HepG2 (cell line): ENCODE measurements around the gene ZFP69B. TPM values are rescaled to one million over a fixed set of nuclear protein-coding genes. Genes with fewer than 3 reads are reported as not detected.

ENCODE experiments used
- ATAC-seq: fragments of 200-7000 bp; cut with Tn5 transposase; 3 replicates; pipeline ENCODE4 v1.9.1; 2020; ENCODE audit warnings: mild to moderate bottlenecking, moderate library complexity
- BruUV-seq: library from RNA; stranded (reverse); fragments of 400-500 nt; replicated peaks from 2 replicates; lab custom pipeline; 2021; lab: Mats Ljungman, UMichigan
- CTCF ChIA-PET: fragments of 300-600 bp; formaldehyde crosslinking; extraction: SDS; loops from one replicate; lab custom pipeline; 2021; ENCODE audit warnings: low total read pairs, inconsistent platforms, low intra/inter-chr PET ratio; lab: Yijun Ruan, JAX
- POLR2A ChIA-PET: fragments of 350-600 bp; sonication (Branson Sonifier 250); formaldehyde crosslinking; loops from one replicate; lab custom pipeline; 2020; ENCODE audit warnings: antibody characterized with exemption, inconsistent platforms; lab: Yijun Ruan, JAX
- DNase-seq: peaks from one replicate; pipeline ENCODE4 v3.0.0-alpha.2; 2015; ENCODE audit warnings: low spot score
- FAIRE-seq: peaks from 3 replicates; lab custom pipeline; 2011; peaks lifted over from hg19 to GRCh38; lab: Jason Lieb, UNC
- H2AFZ ChIP-seq: one replicate; pipeline ENCODE4 v1.6.1; 2011; ENCODE audit warnings: low read length, inconsistent platforms
- H3K27ac ChIP-seq: fragments of 300-600 bp; 3 replicates; pipeline ENCODE4 v1.8.0; 2011; ENCODE audit warnings: mixed run types, mild to moderate bottlenecking, mixed read lengths, low read length, inconsistent platforms; ENCODE audit not compliant: insufficient read depth; ENCODE audit errors: extremely low read length
- H3K27me3 ChIP-seq, 2 experiments: fragments of 200-600 bp in 1 of 2; 2 replicates in 1 of 2; 3 replicates in 1 of 2; pipeline versions ENCODE4 v1.6.0 to v1.8.0; 2011; ENCODE audit warnings: low read length in 2 of 2, mild to moderate bottlenecking in 2 of 2, moderate library complexity in 2 of 2, inconsistent platforms in 1 of 2; ENCODE audit not compliant: insufficient read depth in 2 of 2, control insufficient read depth in 1 of 2
- H3K36me3 ChIP-seq, 2 experiments: fragments of 200-600 bp in 1 of 2; replicated peaks in 1 of 2; 2 replicates in 1 of 2; 3 replicates in 1 of 2; pipeline versions ENCODE4 v1.5.1 to v1.8.0; 2011; ENCODE audit warnings: low read length in 2 of 2, inconsistent platforms in 1 of 2; ENCODE audit not compliant: insufficient read depth in 2 of 2, control insufficient read depth in 1 of 2
- H3K4me1 ChIP-seq: 2 replicates; pipeline ENCODE4 v1.5.1; 2012; ENCODE audit warnings: low read length, inconsistent platforms; ENCODE audit not compliant: insufficient read depth
- H3K4me2 ChIP-seq: 2 replicates; pipeline ENCODE4 v1.6.0; 2011; ENCODE audit warnings: low read depth, low read length, inconsistent platforms
- H3K4me3 ChIP-seq, 3 experiments: fragments of 200-600 bp in 1 of 3; sonication (generic), shearing (Covaris generic) in 1 of 3; replicated peaks in 1 of 3; 2 replicates each; pipeline ENCODE4 v1.5.1; 2011 to 2016; ENCODE audit warnings: low read length in 3 of 3, inconsistent platforms in 2 of 3, low read depth in 2 of 3, mild to moderate bottlenecking in 2 of 3, control low read depth in 1 of 3, mixed read lengths in 1 of 3; ENCODE audit not compliant: insufficient read depth in 1 of 3
- H3K79me2 ChIP-seq: one replicate; pipeline ENCODE4 v1.6.1; 2011; ENCODE audit warnings: low read length, inconsistent platforms; ENCODE audit not compliant: insufficient read depth
- H3K9ac ChIP-seq: 2 replicates; pipeline ENCODE4 v1.6.0; 2011; ENCODE audit warnings: mild to moderate bottlenecking, low read depth, low read length, inconsistent platforms; ENCODE audit not compliant: insufficient read depth
- H3K9me3 ChIP-seq: 2 replicates; pipeline ENCODE4 v1.5.1; 2012; ENCODE audit warnings: mild to moderate bottlenecking, low read length
- H4K20me1 ChIP-seq: 2 replicates; pipeline ENCODE4 v1.6.0; 2011; ENCODE audit warnings: inconsistent platforms, mild to moderate bottlenecking, low read length, moderate library complexity; ENCODE audit not compliant: insufficient read depth
- CCDC6 ChIP-seq: sonication (generic); formaldehyde crosslinking; IDR thresholded peaks from 2 replicates; pipeline ENCODE4 v1.8.1; 2022; ENCODE audit warnings: mild to moderate bottlenecking, missing genetic modification reagents, moderate library complexity
- CREB1 ChIP-seq, 2 experiments: fragments of 450-650 bp in 1 of 2; IDR thresholded peaks; 2 replicates each; pipeline ENCODE4 v1.6.1; 2016 to 2017; ENCODE audit warnings: control low read depth in 1 of 2, mild to moderate bottlenecking in 1 of 2, missing compliant biosample characterization in 1 of 2, missing genetic modification characterization in 1 of 2
- ETV5 ChIP-seq: IDR thresholded peaks from 2 replicates; pipeline ENCODE4 v1.6.1; 2018; ENCODE audit warnings: missing biosample characterization, missing genetic modification reagents, inconsistent platforms, borderline replicate concordance
- MTF2 ChIP-seq: sonication (generic); formaldehyde crosslinking; IDR thresholded peaks from 2 replicates; pipeline ENCODE4 v1.5.0; 2020; ENCODE audit warnings: missing genetic modification reagents, borderline replicate concordance
- NCOA2 ChIP-seq: sonication (generic); formaldehyde crosslinking; IDR thresholded peaks from 2 replicates; pipeline ENCODE4 v1.8.0; 2022; ENCODE audit warnings: inconsistent platforms
- RELA ChIP-seq: sonication (generic); formaldehyde crosslinking; IDR thresholded peaks from 2 replicates; pipeline ENCODE4 v1.4.0; 2020; ENCODE audit warnings: missing genetic modification reagents
- RXRB ChIP-seq: IDR thresholded peaks from 2 replicates; pipeline ENCODE4 v1.6.1; 2016; ENCODE audit warnings: borderline replicate concordance, missing genetic modification reagents, missing compliant biosample characterization
- SNAI1 ChIP-seq: sonication (generic); formaldehyde crosslinking; IDR thresholded peaks from 2 replicates; pipeline ENCODE4 v1.5.0; 2020; ENCODE audit warnings: mild to moderate bottlenecking, missing genetic modification reagents, borderline replicate concordance
- TCF7L2 ChIP-seq: IDR thresholded peaks from 2 replicates; pipeline ENCODE4 v1.6.1; 2011; ENCODE audit warnings: mild to moderate bottlenecking, low read depth, low read length, moderate library complexity
- ZNF225 ChIP-seq: sonication (generic); formaldehyde crosslinking; IDR thresholded peaks from 2 replicates; pipeline ENCODE4 v1.4.0; 2020; ENCODE audit warnings: mild to moderate bottlenecking, missing genetic modification reagents
- ZNF253 ChIP-seq: sonication (generic); formaldehyde crosslinking; IDR thresholded peaks from 2 replicates; pipeline ENCODE4 v1.8.0; 2022; ENCODE audit warnings: mild to moderate bottlenecking, missing genetic modification reagents, borderline replicate concordance
- ZNF264 ChIP-seq: sonication (generic); formaldehyde crosslinking; IDR thresholded peaks from 2 replicates; pipeline ENCODE4 v1.4.0; 2020; ENCODE audit warnings: missing genetic modification reagents
- ZNF550 ChIP-seq: sonication (generic); formaldehyde crosslinking; IDR thresholded peaks from 2 replicates; pipeline ENCODE4 v1.4.0; 2020; ENCODE audit warnings: mild to moderate bottlenecking, missing genetic modification reagents, borderline replicate concordance
- WGBS: methylation state at CpG from one replicate; pipeline ENCODE4 v1.1.6; 2017; ENCODE audit warnings: low lambda C conversion rate; 5-methylcytosine and 5-hydroxymethylcytosine counted together
- in situ Hi-C: cut with HindIII; loops from 2 replicates; pipeline ENCODE4 v1.10.0; 2017; ENCODE audit warnings: low pct_unique_long_range_greater_than_20kb; ENCODE audit not compliant: extremely low pct_ligation_motif_present
- intact Hi-C: fragments of 100-400 bp; cut with micrococcal nuclease; formaldehyde crosslinking; loops from one replicate; pipeline ENCODE4 v1.10.0; 2022; ENCODE audit not compliant: unreplicated experiment
- polyA plus RNA-seq, 8 experiments: library from polyadenylated mRNA; depleted of rRNA in 3 of 8; stranded (reverse) in 7 of 8; unstranded in 1 of 8; fragments of >200 nt; fragmentation: Illumina TruSeq in 4 of 8; extraction: Trizol in 4 of 8; gene quantifications; 2 replicates each; pipeline versions ENCODE4 v1.2.1 to v1.2.3, GENCODE V29; 2011 to 2016; ENCODE audit warnings: low read depth in 4 of 8, missing spikeins in 1 of 8, mixed read lengths in 1 of 8; ENCODE audit not compliant: insufficient read depth in 1 of 8
- total RNA-seq, 5 experiments: library from RNA; depleted of rRNA; stranded (reverse); fragments of >200 nt; fragmentation: Illumina TruSeq; extraction: Trizol; gene quantifications; 2 replicates each; pipeline ENCODE4 v1.2.3, GENCODE V29; 2016; ENCODE audit warnings: low read depth in 1 of 5
- TF ChIP-seq, protein P1 (sequence below): sonication (generic); formaldehyde crosslinking; IDR thresholded peaks from 2 replicates; pipeline ENCODE4 v1.5.0; 2020; ENCODE audit warnings: missing genetic modification reagents, mild to moderate bottlenecking, borderline replicate concordance
- TF ChIP-seq, protein P2 (sequence below): sonication (generic); formaldehyde crosslinking; IDR thresholded peaks from 2 replicates; pipeline ENCODE4 v1.4.0; 2020; ENCODE audit warnings: missing genetic modification reagents
- TF ChIP-seq, protein P3 (sequence below): sonication (generic); formaldehyde crosslinking; IDR thresholded peaks from 2 replicates; pipeline ENCODE4 v1.5.1; 2020; ENCODE audit warnings: mild to moderate bottlenecking, missing genetic modification reagents, borderline replicate concordance

ZFP69B gene
- total and polyA plus RNA-seq, 2 of the 13 experiments (the other 11 are each of a cell fraction or from before 2014, with no cell fraction given): 4.6 to 7.7 TPM

DNA sequence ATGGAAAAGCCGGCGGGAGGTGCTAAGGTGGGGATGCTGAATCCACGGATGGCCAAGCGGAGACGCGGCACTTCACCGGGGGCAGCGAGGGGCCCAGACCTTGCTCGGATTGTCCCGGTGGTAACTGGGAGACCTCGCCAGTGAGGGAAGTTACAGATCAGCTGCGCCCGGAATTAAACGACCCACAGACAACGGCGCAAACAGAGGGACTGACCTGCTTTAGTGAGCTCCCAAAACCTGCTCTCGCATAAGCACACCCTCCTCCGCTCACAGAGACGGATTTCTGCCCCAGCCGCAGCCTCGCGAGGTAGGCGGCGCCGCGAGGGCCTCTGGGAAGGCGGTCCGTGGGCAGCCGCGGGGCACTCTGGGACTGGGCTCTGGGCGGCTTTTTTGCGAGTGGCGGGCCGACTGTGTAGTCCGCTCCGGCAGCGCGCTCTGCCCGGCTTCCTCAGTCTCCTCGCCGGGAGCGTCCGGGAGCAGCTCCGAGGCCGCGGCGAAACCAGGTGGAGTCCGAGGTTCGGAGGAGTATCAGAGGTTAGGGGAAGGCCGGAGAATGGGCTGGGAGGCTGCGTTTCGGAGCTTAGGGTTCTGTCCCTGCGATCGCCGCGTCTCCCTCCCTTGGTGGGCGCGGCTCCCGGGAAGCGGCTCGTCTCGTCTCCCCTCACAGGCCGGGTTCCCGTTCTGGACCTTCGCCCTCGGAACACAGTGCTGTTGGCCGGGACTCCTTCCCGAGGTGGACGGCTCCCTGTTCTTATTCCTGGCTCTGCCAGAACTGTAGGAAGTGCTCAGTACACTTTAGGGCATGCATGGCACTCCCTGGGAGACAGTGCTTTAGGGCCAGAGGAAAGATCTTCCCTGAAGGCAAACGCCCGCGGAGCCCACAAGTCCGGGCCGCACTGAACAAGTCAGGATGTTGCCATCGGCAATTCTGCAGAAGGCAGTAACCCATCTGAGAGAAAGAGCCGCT, 58.4 kb downstream of the ZFP69B start, which contains the start of gene EXO5:
Gene EXO5, plus strand, starts transcription at position 393 of the 967 bp plus-strand sequence. CDS start 5,778 bp downstream, outside the sequence.
- BruUV-seq: TSS peak; percentile 77
- WGBS: 1% methylated on average over 29 of the region's 76 CpGs
- H3K79me2 ChIP-seq: peaks cover 36% of the 10 kb centered on the region
- H3K4me1 ChIP-seq: peaks cover 18% of the 10 kb centered on the region
- H3K27ac ChIP-seq: peak within 1 kb of the TSS; percentile 76
- no peaks in the 10 kb centered on the region for H3K9me3 ChIP-seq
- in situ Hi-C loops: no loop called here
- no peaks in the 10 kb centered on the region for H4K20me1 ChIP-seq
- H2AFZ ChIP-seq: peak within 1 kb of the TSS; percentile 80
- H3K4me3 ChIP-seq: peak within 1 kb of the TSS; percentile 70 to 79 (median 70)
- no peaks in the 10 kb centered on the region; a peak in 1 of 5 replicates for H3K27me3 ChIP-seq
- peak within 1 kb of the TSS; percentile 89 for H3K4me2 ChIP-seq
- ATAC-seq (peak; percentile 98), FAIRE-seq (no peak), DNase-seq (peak; percentile 58)
- peaks cover 0 to 4% of the 10 kb centered on the region in 2 experiments; a peak in 2 of 5 replicates for H3K36me3 ChIP-seq
- intact Hi-C loops: no loop called here
- ChIA-PET POLR2A (interaction anchor here (0.6 to 2.6 kb wide), 5 partner anchors 8 to 88 kb away, joined by 3 to 27 read pairs (median 4); partner anchors contain the start of genes ZFP69B and ZNF684), CTCF (no interaction called here)
- peak within 1 kb of the TSS; percentile 89 for H3K9ac ChIP-seq
- peak; percentile 40; the same call in 1 of the 2 replicates for TF ChIP-seq RXRB (CRISPR knock-in tag)
- peak; percentile 72; the same call in 1 of the 2 replicates for TF ChIP-seq SNAI1 (CRISPR knock-in tag)
- no peak for TF ChIP-seq CCDC6 (CRISPR knock-in tag)
- TF ChIP-seq ZNF253 (CRISPR knock-in tag): no peak
- peak; percentile 53; the same call in 1 of the 2 replicates for TF ChIP-seq ETV5 (CRISPR knock-in tag)
- TF ChIP-seq RELA (CRISPR knock-in tag): no peak
- TF ChIP-seq NCOA2: peak; percentile 43; the same call in 1 of the 2 replicates
- TF ChIP-seq CREB1 (IDR thresholded peaks at IDR 0.05): no peak
- TF ChIP-seq CREB1 (CRISPR knock-in tag; IDR thresholded peaks at IDR 0.05): peak; percentile 79
- TF ChIP-seq ZNF225: peak; percentile 75; the same call in 1 of the 2 replicates
- TF ChIP-seq TCF7L2: no peak
- TF ChIP-seq, protein P1, sequence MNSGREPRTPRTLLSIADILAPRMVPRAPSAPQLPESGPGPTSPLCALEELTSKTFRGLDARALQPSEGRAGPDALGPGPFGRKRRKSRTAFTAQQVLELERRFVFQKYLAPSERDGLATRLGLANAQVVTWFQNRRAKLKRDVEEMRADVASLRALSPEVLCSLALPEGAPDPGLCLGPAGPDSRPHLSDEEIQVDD (CRISPR knock-in tag): no peak; the same call in 1 of the 2 replicates
- 0 out of 2 replicates have a peak, but pooled peaks have one; percentile 27 for TF ChIP-seq ZNF550 (CRISPR knock-in tag)
- TF ChIP-seq, protein P2, sequence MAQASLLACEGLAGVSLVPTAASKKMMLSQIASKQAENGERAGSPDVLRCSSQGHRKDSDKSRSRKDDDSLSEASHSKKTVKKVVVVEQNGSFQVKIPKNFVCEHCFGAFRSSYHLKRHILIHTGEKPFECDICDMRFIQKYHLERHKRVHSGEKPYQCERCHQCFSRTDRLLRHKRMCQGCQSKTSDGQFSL (CRISPR knock-in tag): peak; percentile 78; the same call in 1 of the 2 replicates
- peak; percentile 85 for TF ChIP-seq ZNF264 (CRISPR knock-in tag)
- TF ChIP-seq, protein P3, sequence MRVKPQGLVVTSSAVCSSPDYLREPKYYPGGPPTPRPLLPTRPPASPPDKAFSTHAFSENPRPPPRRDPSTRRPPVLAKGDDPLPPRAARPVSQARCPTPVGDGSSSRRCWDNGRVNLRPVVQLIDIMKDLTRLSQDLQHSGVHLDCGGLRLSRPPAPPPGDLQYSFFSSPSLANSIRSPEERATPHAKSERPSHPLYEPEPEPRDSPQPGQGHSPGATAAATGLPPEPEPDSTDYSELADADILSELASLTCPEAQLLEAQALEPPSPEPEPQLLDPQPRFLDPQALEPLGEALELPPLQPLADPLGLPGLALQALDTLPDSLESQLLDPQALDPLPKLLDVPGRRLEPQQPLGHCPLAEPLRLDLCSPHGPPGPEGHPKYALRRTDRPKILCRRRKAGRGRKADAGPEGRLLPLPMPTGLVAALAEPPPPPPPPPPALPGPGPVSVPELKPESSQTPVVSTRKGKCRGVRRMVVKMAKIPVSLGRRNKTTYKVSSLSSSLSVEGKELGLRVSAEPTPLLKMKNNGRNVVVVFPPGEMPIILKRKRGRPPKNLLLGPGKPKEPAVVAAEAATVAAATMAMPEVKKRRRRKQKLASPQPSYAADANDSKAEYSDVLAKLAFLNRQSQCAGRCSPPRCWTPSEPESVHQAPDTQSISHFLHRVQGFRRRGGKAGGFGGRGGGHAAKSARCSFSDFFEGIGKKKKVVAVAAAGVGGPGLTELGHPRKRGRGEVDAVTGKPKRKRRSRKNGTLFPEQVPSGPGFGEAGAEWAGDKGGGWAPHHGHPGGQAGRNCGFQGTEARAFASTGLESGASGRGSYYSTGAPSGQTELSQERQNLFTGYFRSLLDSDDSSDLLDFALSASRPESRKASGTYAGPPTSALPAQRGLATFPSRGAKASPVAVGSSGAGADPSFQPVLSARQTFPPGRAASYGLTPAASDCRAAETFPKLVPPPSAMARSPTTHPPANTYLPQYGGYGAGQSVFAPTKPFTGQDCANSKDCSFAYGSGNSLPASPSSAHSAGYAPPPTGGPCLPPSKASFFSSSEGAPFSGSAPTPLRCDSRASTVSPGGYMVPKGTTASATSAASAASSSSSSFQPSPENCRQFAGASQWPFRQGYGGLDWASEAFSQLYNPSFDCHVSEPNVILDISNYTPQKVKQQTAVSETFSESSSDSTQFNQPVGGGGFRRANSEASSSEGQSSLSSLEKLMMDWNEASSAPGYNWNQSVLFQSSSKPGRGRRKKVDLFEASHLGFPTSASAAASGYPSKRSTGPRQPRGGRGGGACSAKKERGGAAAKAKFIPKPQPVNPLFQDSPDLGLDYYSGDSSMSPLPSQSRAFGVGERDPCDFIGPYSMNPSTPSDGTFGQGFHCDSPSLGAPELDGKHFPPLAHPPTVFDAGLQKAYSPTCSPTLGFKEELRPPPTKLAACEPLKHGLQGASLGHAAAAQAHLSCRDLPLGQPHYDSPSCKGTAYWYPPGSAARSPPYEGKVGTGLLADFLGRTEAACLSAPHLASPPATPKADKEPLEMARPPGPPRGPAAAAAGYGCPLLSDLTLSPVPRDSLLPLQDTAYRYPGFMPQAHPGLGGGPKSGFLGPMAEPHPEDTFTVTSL (CRISPR knock-in tag): peak; percentile 17; the same call in 1 of the 2 replicates
- peak; percentile 80 for TF ChIP-seq MTF2 (CRISPR knock-in tag)
